HL-60 (cell line): ENCODE results near the gene TMIE.

Experiments used
- DNase-seq, 2 experiments: peaks; one replicate each; pipeline ENCODE4 v3.0.0-alpha.2; 2010 to 2020; ENCODE audit warnings: low read depth in 1 of 2, low spot score in 1 of 2
- H3K27ac ChIP-seq: fragments of 250-450 bp; sonication (Bioruptor Pico); replicated peaks from 2 replicates; pipeline ENCODE4 v1.5.1; 2020; ENCODE audit warnings: mild to moderate bottlenecking, moderate library complexity
- H3K27me3 ChIP-seq: fragments of 250-450 bp; sonication (Bioruptor Pico); 2 replicates; pipeline ENCODE4 v1.5.1; 2021; ENCODE audit warnings: mild to moderate bottlenecking, moderate library complexity; ENCODE audit not compliant: insufficient read depth, poor library complexity, severe bottlenecking
- H3K4me3 ChIP-seq: replicated peaks from 2 replicates; pipeline ENCODE4 v1.5.1; 2011; ENCODE audit warnings: mild to moderate bottlenecking, control low read depth, low read length; ENCODE audit not compliant: insufficient read depth
- CTCF ChIP-seq: IDR thresholded peaks from one replicate; pipeline ENCODE4 v1.5.1; 2011; ENCODE audit warnings: low read length, control low read depth, inconsistent platforms; ENCODE audit not compliant: insufficient read depth
- GABPA ChIP-seq: IDR thresholded peaks from 2 replicates; pipeline ENCODE4 v1.6.1; 2012; ENCODE audit warnings: low read depth
- POLR2AphosphoS5 ChIP-seq: IDR thresholded peaks from 2 replicates; pipeline ENCODE4 v1.6.1; 2012; ENCODE audit warnings: low read depth
- REST ChIP-seq: IDR thresholded peaks from 2 replicates; pipeline ENCODE4 v1.6.1; 2012; ENCODE audit warnings: low read depth; ENCODE audit not compliant: insufficient replicate concordance
- SPI1 ChIP-seq: IDR thresholded peaks from 2 replicates; pipeline ENCODE4 v1.6.1; 2012; ENCODE audit warnings: low read depth, mild to moderate bottlenecking, borderline replicate concordance

Gene TMIE

DNA sequence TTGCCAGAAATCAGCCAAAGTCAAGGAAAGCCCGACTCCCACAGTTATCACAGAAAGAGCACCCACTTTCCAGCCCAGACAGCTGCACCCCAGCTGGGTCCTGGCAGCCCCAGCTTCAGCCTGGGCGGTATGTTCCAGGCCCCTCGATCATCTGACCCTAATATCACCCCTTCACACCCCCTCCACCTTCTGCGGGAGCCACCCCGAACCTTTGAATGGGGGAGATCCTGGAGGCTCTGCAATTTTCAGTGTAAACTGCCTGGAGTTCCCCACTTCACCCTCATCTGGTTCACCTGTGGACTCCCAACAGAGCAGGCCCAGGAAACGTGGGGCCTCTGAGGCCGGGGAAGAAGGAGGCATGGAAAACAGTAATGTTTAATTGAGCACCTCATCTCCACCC, 10.6 kb downstream of the TMIE start:
- Histone ChIP-seq H3K4me3 (no peak overlapping the region), H3K27me3 (no peaks in the 10 kb centered on the region), H3K27ac (no peak overlapping the region)
- no peak for DNase-seq
- TF ChIP-seq POLR2AphosphoS5 (no peak), GABPA (no peak), REST (no peak), CTCF (no peak), SPI1 (no peak)

DNA sequence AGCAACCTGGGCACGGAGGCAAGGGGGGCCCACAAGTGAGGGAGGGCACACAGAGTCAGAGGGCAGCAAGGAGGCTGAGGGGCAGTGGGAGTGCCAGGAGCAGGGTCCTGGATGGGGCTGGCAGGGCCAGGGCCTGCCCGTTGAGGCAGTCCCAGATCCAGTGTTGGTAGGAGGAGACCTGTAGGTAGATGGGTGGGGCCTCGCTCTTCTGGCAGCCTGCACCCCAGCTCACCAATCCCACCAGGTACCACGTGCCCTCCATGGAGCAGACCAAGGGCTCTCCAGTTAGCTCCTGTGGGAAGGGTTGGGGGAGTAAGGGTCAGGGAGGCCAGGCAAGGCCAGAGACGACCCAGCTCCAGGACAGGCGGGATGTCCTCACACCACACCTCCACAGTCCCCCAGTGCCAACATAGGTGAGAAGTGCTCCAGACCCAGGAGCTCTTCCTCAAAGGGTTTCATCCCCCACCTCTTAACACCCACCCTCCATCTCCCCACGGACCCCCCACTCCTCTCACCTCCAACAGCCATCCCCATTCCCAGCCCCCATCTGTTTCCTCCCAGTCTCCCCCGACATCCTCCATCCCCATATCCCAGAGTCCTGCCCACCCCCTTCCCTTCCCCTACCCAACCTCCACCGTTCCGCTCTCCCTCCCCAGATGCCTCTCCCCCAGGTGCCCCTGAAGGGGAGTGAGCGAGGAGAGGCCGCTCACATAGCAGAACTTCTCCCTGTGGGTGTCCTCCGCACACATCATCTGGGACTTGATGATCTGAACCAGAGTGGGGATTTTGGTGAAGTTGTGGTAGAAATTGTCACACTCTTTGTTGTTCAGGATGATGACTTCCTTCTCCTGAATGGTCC, 11.2 kb downstream of the TMIE start:
- H3K27me3 ChIP-seq, result no peaks in the 10 kb centered on the region
- TF ChIP-seq REST (no peak), SPI1 (no peak), POLR2AphosphoS5 (no peak), GABPA (no peak), CTCF (no peak)
- no peak overlapping the region for H3K27ac ChIP-seq
- DNase-seq, result no peak
- no peak overlapping the region for H3K4me3 ChIP-seq

DNA sequence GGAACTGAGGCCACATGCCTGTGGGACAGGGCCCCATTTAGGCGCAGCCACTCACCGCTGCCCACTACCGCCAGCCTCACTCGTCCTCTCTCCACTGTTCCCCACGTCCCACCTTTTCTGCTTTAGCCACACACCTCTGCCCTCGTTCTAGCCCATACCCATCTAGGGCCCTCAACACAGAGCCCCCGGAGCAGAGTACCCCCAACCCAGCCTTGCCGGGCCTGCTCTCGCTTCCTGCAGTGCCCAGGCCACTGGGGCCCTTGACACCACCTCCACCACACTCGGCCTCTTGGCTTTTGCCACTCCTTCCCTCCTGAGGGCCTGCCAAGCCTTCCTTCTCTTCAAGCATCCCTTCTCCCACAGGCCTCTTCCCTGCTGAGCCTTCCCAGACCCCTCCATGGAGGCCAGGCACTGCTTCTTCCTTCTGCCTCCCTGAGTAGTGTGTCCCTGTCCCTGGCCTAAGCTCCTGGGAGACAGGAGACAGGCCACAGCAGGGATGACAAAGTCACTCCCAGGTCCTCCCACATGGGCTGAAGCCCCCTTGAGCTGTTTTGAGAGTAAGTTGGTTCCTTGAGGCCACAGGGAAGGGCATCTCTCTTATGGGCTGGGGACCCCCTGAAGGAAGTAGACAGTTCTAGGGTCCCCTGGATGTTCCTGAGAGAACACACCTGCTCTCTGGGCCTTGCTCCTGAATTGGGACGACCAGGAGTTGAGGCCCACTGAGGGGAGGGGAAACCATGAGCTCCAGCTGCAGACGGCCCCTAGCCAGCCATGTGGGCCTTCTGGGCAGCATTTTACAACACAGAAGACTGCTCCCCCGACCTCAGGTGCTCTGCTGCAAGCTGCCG, 12.1 kb downstream of the TMIE start:
- no peak overlapping the region for H3K4me3 ChIP-seq
- no peak overlapping the region for H3K27ac ChIP-seq
- H3K27me3 ChIP-seq, result no peaks in the 10 kb centered on the region
- DNase-seq, result no peak
- no peak for TF ChIP-seq POLR2AphosphoS5
- no peak for TF ChIP-seq REST
- no peak for TF ChIP-seq GABPA
